AG20443 (cell line): ENCODE data around the gene SIGLECL1.

Source experiments
- DNase-seq: peaks from one replicate; pipeline ENCODE4 v3.0.0; 2012; ENCODE audit warnings: low spot score, mixed read lengths

The SIGLECL1 gene

DNA sequence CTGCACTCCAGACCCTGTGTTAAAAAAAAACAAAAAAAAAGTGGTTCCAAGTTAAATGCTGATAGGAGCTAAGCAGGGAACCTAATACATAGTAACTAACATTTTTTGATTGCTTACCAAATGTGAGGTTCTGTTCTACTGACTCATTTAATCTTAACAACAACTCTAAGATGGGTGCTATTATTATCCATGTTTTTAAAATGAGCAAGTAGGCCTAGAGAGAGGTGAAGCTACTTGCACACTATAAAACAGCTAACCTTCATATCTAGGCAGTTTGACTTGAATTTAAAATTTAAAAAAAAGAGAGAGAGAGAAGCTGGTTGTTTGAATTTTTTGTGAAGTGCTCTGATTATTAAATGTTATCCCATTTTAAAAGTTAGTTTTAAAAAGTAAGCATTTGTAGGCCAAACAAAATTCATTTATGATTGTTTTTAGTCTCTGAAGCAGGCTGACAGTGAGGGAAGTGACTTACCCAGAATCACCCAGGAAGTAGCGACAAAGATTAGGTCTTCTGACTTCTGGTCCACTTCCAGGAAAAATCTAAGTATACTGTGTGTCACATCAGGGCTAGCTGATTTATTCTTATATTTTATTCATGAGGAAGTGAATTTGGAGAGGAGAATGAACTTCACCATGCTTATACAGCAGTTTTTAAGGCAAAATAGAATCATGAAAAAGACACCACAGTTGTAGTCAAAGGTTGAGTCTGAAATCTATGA is 2.4 kb downstream of the SIGLECL1 start:
- no peak for DNase-seq

DNA sequence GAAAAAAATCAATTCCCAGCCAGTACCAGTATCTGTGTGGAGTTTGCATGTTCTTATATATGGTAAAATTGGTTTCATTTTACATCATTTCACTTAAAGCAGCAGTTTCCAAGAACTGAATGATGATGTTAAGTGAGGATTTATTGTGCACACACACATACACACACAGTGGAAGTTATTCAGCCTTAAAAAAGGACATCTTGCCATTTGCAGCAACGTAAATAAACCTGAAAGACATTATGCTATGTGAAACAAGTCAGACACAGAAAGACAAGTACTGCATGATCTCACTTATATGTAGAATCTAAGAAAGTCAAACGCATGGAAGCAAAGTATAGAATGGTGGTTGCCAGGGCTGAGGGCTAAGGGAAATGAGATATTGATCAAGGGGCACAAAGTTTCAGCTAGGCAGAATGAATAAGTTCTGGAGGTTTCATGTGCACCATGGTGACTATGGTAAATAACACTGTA is 5.3 kb downstream of the SIGLECL1 start:
- no peak for DNase-seq

DNA sequence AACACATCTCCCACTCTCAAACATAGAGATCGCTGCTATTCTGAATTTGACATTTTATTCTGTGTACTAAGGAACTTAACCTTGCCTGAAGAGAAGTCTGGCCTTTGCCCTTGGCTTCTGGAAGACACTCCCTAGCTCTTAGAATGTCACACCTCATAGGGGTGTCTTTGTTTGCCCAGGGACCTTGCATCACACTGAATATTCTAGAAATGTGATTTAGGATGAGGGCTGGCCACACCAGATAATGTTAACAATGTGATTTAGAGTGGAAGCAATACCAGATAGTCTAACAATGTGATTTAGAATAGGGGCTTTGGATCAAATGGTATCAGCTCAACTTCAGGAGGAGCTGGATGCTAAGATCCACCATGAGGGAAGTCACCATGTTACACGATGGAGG is 6.6 kb downstream of the SIGLECL1 start:
- DNase-seq: no peak

DNA sequence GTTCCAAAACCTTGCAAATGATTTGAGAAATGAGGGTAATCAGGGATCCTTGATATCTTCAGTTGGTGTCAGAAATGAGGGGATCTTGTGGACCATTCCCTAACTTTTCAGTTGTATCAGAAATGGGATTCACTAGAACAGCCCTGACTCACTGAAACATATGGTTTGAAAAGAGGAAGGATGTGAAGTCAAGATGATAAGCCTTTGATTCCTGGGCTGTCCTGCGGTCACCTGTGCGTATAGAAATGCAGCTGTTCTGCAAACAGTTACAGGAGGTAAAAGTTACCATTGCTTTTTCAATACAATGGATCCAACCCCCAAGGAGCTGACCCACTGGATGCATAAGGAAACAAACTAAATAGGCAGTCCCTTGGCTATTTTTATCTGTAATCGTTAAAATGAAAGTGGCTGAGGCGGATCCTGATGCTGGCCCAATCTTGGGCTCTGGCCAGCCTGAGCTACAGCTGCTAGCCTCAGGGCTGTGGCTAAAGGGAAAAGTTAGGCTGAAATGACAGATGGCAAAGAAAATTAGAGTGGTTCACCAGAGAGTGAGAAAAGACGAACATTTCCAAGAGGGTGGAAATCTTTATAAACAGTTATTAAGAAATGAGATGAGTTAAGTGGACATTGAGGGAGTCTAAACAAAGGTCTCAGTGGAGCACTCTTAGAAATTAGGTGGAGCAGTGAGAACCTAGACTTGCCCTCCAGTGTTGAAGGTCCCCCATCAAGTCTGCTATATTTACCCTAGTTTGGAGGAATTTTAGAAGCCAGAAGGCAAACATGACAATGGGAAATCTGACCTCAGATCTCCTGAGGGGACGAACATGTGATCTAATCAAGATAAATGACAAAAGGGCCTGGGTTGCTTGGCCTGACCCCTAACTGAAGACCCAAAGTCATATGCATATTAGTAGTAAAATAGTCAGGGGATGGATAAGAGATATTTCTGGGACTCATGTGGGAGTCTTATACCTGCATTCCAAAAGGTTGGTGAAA is 7.6 kb downstream of the SIGLECL1 start:
- no peak for DNase-seq

DNA sequence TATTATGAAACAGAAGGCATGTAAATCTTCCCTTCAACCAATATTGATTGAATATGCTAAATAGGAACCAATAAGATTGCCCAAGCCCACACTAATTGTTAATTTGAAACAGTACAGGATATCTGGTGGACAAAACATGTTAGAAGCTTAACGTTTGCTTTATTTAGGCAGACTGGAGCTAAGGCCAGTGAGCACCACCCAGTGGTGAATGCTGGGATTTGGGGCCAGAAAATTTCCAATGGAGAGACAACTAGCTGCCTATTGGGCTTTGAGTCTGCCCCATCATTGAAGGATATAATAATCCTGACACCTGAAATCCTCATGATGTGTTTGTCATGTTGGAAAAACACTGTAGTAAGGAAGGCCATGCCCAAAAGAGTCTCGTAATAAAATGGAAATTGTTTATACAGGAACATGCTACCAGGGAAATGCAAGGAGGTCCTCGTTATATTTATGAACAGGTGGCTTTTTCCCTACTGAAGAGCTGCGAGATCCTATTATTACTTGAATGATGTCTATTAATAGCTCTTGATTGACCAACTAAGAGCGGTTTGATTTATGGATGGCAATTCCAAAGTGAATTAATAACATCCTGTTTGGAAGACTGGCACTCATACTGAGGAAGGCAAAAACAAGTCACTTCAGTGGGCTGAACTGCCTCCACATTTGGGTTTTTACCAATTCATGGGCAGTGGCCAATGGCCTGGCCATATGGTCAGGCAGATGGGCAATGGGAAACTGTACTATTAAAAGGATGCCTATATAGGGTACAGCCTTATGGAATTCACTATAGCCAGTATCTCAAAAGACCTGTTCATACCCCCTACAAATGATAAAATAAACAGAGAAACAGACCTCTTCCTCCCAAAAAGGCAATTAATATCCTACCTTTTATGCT is 8.7 kb downstream of the SIGLECL1 start:
- peak; percentile 41 for DNase-seq

DNA sequence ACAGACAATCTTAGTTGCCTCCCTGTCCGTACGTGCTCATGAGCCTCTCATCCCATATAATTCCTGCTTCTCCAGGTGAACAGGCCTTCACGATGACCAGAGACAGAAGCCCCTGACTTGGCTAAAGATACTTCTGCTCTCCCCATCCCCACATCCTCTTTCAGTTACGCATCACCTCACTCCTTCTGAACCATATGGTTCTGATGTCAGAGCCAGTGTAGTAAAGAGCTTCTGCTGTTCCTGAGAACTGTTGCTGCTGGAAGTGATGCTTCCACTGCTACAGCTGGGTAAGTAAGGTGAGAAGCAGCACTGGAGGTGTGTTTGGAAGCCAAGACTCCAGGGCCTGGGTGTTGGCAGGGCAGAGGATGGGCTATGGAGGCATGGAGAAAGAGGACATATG is 12.9 kb downstream of the SIGLECL1 start:
- DNase-seq: no peak

DNA sequence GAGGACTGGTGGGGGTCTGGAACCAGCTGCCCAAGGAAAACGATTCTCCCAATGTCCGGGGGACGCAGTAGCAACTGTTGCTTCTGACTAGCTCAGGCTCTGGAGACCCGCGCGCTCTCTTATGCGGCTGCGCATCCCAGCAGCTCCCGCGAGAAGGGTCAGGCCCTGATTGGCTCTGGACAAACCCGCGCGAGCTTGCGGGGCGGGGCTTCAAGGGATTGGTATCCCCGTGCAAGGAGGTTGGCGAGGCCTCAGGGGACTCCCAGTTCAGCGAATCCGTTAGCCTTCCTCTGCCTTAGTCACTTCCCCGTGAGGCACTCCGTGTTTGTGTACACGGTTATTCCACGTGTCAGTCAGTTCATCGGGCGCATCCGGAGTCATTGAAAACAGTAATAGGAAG is 20.2 kb downstream of the SIGLECL1 start:
- DNase-seq: no peak

DNA sequence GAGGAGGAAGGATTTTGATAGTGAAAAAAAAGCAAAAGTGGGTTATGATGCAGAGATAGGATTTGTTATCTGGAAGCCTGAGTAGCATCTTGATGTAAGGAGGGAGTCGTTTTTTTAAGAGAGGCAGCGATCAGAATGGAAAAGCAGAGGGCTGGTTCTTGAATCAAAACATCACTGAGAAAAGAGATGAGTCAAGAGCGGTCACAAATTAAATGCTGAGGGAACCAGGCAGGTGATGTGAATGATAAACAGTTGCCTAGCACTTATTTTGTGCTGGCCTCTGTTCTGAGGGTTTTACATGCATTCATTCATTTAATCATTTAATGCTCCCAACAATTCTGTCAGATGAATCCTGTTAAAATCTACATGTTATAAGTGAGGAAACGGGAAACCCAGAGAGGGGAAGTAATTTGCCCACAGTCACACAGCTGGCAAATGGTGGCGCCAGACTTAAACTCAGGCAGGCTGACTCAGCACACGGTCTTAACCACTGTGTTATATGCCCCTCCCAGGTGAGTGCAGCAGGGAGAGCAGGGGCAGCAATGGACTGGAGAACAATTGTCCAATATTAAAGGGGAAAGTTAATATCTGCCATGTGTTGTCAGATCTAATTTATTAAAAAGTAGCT is 21.4 kb downstream of the SIGLECL1 start:
- DNase-seq: no peak

DNA sequence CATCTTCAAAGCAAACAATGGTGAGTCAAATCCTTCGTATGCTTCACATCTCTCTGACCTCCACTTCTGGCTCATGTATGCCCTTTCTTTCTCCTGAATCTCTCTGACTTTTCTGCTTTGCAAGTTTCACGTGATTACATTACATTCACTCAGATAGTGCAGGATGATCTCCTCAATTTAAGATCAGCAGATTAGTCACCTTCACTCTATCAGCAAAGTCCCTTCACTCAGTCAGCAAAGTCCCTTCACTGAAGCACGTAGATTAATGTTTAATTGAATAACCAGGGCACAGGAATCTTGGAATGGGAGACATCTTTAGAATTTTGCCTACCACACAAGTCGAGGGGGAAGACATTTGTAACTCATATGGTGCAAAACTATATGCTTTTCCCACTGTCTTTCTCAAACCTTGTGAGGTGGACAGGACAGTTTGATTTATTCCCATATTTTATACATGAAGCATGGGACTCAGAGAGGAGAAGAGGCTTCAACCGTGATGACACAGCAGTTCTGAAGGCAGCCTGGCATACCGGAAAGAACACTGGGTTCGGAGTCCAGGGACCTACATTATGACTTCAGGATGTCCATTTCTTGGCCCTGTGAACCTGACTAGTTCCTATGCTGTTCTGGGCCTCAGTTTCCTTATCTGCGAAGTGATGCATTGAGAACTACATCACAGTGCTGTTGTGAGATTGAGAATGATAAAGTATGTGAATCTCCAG is 23.3 kb downstream of the SIGLECL1 start:
- DNase-seq: no peak

DNA sequence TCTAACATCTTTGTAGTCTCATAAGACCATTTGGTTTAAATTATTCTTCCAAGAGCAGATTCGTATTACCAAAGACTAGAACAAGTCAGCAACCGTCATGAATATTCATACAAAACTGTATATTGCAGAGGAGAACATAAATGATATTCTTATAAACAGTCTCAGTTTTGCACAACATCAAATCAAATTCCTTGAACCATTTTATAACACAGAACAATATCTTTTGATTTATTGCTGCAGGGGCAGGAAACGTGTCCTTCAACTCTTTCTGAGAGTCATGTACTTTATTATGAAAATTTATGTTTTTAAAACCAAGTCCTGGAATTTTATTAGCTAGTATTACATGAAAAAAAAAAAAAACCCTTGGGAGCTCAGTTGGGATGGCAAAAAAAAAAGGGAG is 26.2 kb downstream of the SIGLECL1 start:
- DNase-seq: no peak

DNA sequence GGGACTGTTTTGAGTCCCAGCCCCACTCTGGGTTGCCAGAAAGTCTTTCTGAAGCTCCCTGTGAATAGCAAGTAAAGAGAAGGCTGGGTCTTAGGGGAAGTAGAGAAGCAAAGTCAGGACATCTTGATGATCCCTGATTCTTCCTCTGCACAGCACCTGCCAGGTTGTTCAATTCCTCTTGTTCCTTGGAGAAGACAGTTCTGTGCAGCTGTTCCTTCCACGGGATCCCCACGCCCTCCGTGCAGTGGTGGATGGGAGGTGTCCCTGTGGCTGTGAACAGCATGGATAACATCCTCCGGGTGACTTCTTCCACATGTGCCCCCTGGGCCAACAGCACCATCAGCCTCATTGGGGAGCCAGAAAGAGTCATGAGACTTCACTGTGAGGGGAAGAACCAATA is 31.5 kb downstream of the SIGLECL1 start:
- no peak for DNase-seq

DNA sequence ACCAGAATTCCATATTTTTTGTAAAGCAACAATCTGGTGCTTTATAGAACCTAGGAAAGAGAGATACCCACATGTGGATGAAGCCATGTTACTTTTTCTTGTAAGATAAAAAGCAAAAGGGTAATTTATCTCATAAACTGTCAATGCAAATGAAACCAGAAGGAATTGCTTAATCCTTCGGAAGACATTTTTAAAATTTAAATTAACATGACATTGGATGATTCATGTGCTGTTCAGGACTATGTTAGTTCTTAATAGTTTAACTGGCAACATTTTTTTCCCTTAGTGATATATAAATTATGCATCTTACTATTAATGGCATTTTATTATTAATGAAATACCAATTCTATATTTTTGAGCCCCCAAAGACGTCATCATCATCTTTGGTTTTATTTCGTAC is 34.8 kb downstream of the SIGLECL1 start:
- DNase-seq: no peak

DNA sequence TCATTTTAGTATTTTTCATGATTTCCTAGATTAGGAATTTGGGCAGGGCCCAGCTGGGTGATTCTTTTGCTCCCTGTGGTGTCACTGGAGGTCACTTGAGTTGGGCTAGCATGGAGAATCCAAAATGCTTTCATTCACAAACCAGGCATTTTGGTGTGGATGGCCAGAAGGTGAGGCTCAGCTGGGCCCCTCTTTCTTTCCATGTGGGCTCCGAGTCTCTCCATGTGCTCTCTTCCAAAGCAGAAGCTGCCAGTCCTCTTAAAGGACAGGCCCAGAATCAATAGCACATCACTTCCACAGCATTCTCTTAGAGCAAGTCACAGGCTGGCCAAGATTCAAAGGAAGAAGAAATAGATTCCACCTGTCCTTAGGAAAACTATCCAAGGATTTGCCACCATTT is 38.8 kb downstream of the SIGLECL1 start:
- DNase-seq: no peak

DNA sequence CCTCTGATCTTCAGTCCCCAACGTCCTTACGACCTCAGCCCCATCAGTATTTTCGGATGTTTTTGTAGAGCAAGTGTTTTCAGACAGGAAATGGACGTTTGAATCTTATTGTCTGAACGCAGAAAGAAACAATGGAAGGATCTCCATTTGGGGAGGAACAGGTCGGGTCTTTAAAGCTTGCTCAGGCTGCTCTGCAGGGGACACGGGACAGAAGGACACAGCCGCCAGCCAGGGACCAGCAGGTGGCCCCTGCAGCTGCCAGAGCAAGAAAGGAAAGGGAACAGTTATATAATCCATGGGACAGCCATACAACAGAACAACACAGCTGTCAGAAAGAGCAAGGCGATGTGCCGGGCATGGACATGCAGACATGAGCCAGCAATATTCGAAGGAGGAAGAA is 42.1 kb downstream of the SIGLECL1 start:
- DNase-seq: no peak

DNA sequence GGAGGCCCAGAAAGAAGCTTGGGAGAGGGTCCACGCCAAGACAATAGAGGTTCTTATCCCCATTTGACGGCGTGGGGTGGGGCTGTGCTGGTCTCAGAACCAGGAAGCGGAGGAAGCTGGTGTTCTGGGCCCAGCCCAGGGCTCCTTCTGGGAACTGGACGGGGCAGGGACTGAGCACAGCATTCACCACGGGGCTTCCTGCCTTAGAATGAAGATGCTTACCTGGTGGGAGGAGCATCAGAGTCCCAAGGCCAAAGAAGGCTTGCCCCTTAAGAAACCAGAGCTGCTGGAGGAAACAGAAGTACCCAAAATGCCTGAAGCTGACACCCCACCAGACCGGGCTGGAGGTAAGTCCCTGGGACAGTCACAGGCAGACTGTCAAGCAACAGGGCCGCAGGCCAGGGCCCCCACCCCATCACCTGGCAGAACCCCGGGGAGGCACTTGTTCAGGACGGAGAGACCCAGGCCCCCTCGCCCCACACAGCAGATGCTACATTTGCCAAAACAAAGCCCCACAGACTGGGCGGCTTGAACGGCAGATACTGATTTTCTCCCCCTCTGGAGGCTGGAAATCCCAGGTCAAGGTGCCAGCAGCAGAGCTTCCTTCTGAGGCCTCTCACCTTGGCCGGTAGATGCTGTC is 42.8 kb downstream of the SIGLECL1 start:
- DNase-seq: no peak

DNA sequence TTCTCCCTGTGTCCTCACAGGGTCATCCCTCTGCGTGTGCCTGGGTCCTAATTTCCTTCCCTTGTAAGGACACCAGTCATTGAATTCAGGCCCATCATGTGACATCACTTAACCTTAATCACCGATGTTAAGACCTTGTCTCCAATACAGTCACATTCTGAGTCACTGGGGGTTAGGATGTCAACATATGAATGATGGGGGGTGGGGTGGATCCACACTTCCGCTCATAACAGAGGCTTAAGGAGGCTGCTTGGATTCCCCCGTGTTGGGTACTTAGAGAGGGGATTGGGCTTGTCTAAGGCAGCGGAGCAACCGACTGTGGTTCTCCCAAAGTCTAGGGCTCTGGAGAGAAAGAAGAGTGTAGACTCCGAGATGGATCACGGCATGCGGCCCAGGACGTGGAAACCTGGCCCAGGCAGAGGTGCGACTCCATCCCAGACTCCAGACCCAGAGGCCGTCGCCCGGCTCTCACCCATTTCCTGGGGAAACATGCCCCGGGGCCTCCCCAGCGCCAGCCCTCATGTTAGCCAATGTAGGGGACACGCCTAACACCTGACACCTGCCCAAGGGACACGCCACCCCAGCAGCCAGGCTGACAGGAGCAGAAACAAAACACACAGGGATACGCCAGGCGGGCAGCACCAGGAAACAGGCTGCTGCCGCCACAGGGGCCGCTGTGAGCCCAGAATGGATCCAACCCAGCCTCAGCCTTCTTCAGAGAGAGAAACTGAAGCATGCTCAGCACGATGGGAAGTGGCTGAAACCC is 43.5 kb downstream of the SIGLECL1 start:
- no peak for DNase-seq

DNA sequence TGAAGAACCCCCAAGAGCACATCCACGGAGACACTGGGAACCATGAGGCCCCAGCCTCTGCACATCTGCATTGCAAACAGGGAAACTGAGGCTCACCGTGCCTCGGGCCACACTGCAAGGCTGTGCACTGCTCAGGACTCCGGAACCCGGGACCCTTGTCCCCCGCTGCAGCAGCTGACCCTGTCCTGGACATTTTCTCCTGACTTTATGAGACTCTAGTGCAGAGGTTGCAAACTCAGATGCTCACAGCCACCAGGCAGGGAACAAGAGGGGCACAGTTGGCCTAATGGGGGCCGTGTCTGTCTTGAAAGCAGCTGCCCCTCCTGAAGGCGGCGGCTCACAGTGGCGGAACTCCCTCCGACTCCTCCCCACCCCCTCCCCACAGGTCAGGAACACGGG is 44.1 kb downstream of the SIGLECL1 start:
- no peak for DNase-seq

DNA sequence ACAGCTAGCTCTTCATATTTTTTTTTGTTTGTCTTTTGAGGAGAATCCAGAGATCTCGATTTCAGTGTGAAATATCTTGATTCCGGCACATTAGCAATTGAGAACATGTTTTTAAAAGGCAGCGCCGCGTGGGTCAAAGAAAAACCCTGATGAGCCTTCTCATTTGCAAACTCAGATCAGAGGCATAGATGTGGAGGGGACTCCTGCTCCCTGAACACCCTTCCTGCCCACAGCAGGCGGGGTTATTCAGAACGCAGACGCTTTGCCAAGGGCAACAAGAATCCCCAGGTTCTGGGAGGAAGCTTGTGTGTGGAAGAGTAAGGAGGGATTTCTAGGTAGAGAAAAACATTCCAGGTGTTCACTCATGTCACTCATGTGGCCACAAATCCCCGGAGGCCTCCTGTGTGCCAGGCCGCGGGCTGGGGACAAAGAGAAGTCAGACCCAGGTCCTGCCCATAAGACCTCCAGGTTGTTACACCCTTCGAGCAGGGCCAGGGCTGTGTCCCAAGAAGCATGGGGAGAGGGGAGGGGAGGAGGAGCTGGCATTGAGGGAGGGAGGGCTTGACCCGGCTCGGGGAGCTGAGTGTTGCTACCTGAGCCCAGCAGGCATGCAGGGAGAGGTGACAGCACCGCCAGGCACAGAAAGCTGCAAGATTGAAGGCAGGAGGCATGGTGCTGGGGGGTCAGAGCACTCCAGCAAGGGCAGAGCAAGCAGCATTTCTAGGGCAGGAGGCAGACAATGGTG is 44.7 kb downstream of the SIGLECL1 start:
- no peak for DNase-seq
